H1 (cell line): ENCODE measurements around the gene FAM76A. TPM values are rescaled to one million over a fixed set of nuclear protein-coding genes. Genes with fewer than 3 reads are reported as not detected.

Experiments used
- CTCF ChIA-PET: fragments of 300-600 bp; sonication (Branson Sonifier 250); formaldehyde crosslinking; loops from one replicate; lab custom pipeline; 2021; ENCODE audit not compliant: partially characterized antibody; lab: Charles Lee
- POLR2A ChIA-PET: fragments of 300-600 bp; sonication (Branson Sonifier 250); formaldehyde crosslinking; loops from one replicate; lab custom pipeline; 2021; ENCODE audit warnings: inconsistent platforms; ENCODE audit not compliant: partially characterized antibody; lab: Charles Lee
- DNase-seq, 2 experiments: peaks; one replicate each; pipeline versions ENCODE4 v3.0.0 to v3.0.0-alpha.2; 2010 to 2022; ENCODE audit warnings: low spot score in 2 of 2, low read depth in 1 of 2, mixed read lengths in 1 of 2
- FAIRE-seq: peaks from 2 replicates; lab custom pipeline; 2011; peaks lifted over from hg19 to GRCh38; lab: Jason Lieb, UNC
- H2AFZ ChIP-seq: 2 replicates; pipeline ENCODE4 v1.8.1; 2012; ENCODE audit warnings: low read length, inconsistent platforms
- H2AK5ac ChIP-seq: 2 replicates; pipeline ENCODE4 v1.6.1; 2013; ENCODE audit warnings: low read depth, low read length
- H2BK120ac ChIP-seq: replicated peaks from 2 replicates; pipeline ENCODE3; 2013; ENCODE audit warnings: low read depth, low read length, inconsistent platforms
- H2BK12ac ChIP-seq: 2 replicates; pipeline ENCODE4 v1.6.1; 2013; ENCODE audit warnings: low read depth, low read length
- H2BK15ac ChIP-seq: 2 replicates; pipeline ENCODE4 v1.6.1; 2013; ENCODE audit warnings: low read length
- H2BK20ac ChIP-seq: 2 replicates; pipeline ENCODE4 v1.6.1; 2013; ENCODE audit warnings: low read length
- H2BK5ac ChIP-seq: 2 replicates; pipeline ENCODE4 v1.6.1; 2013; ENCODE audit warnings: low read depth, low read length
- H3K14ac ChIP-seq: 2 replicates; pipeline ENCODE4 v1.6.1; 2013; ENCODE audit warnings: inconsistent platforms; ENCODE audit not compliant: insufficient read length
- H3K18ac ChIP-seq: 2 replicates; pipeline ENCODE4 v1.6.1; 2013; ENCODE audit warnings: low read length; ENCODE audit errors: extremely low read depth
- H3K23ac ChIP-seq: 2 replicates; pipeline ENCODE4 v1.6.1; 2013; ENCODE audit warnings: inconsistent platforms; ENCODE audit not compliant: insufficient read length
- H3K23me2 ChIP-seq: 2 replicates; pipeline ENCODE4 v1.6.1; 2013; ENCODE audit warnings: low read depth, low read length
- H3K27ac ChIP-seq: 2 replicates; pipeline ENCODE4 v1.6.1; 2011; ENCODE audit warnings: low read depth, low read length, inconsistent platforms
- H3K27me3 ChIP-seq, 4 experiments: replicated peaks in 1 of 4; 1 replicate in 1 of 4; 2 replicates in 3 of 4; pipeline versions ENCODE4 v1.6.1 to v1.8.1; 2011 to 2013; ENCODE audit warnings: low read length in 3 of 4, mild to moderate bottlenecking in 3 of 4, inconsistent platforms in 2 of 4, mixed read lengths in 2 of 4, moderate library complexity in 1 of 4; ENCODE audit not compliant: control insufficient read depth in 3 of 4, insufficient read depth in 3 of 4; ENCODE audit errors: extremely low read depth in 1 of 4
- H3K36me3 ChIP-seq, 4 experiments: 2 replicates each; pipeline versions ENCODE4 v1.6.1 to v1.8.1; 2011 to 2013; ENCODE audit warnings: mild to moderate bottlenecking in 4 of 4, low read length in 3 of 4, moderate library complexity in 2 of 4, control low read depth in 1 of 4, inconsistent platforms in 1 of 4; ENCODE audit not compliant: insufficient read depth in 4 of 4, control insufficient read depth in 2 of 4
- H3K4ac ChIP-seq: replicated peaks from 2 replicates; pipeline ENCODE3; 2013; ENCODE audit warnings: low read length, low read depth, mixed read lengths, inconsistent platforms; ENCODE audit not compliant: insufficient read length
- H3K4me1 ChIP-seq, 4 experiments: replicated peaks in 1 of 4; 1 replicate in 1 of 4; 2 replicates in 3 of 4; pipeline versions ENCODE4 v1.6.1 to v1.8.1; 2011 to 2013; ENCODE audit warnings: low read length in 3 of 4, inconsistent platforms in 2 of 4, mixed read lengths in 1 of 4; ENCODE audit not compliant: insufficient read depth in 4 of 4, control insufficient read depth in 3 of 4
- H3K4me2 ChIP-seq, 2 experiments: 2 replicates each; pipeline versions ENCODE4 v1.6.1 to v1.8.1; 2011 to 2013; ENCODE audit warnings: low read depth in 2 of 2, low read length in 2 of 2, control low read depth in 1 of 2, inconsistent platforms in 1 of 2, mild to moderate bottlenecking in 1 of 2; ENCODE audit not compliant: insufficient read depth in 1 of 2
- H3K4me3 ChIP-seq, 4 experiments: fragments of 200-600, 300-600 bp in 1 of 4; sonication (generic), shearing (Covaris generic), sonication (Bioruptor Twin) in 1 of 4; 2 replicates each; pipeline versions ENCODE4 v1.5.1 to v1.8.1; 2011 to 2016; ENCODE audit warnings: low read length in 4 of 4, low read depth in 3 of 4, control low read depth in 2 of 4, inconsistent platforms in 2 of 4, mild to moderate bottlenecking in 2 of 4, mixed read lengths in 1 of 4, moderate library complexity in 1 of 4; ENCODE audit not compliant: insufficient read depth in 2 of 4; ENCODE audit errors: extremely low read depth in 1 of 4
- H3K56ac ChIP-seq: replicated peaks from 2 replicates; pipeline ENCODE3; 2013; ENCODE audit warnings: low read depth, mild to moderate bottlenecking, mixed read lengths, low read length, inconsistent platforms; ENCODE audit not compliant: insufficient read length
- H3K79me1 ChIP-seq: 2 replicates; pipeline ENCODE4 v1.6.1; 2013; ENCODE audit warnings: low read depth, low read length, control low read depth
- H3K79me2 ChIP-seq, 2 experiments: 2 replicates each; pipeline versions ENCODE4 v1.6.1 to v1.8.1; 2012 to 2013; ENCODE audit warnings: low read length in 2 of 2, mild to moderate bottlenecking in 2 of 2, inconsistent platforms in 1 of 2; ENCODE audit not compliant: insufficient read depth in 2 of 2, control insufficient read depth in 1 of 2
- H3K9ac ChIP-seq, 4 experiments: replicated peaks in 1 of 4; 1 replicate in 1 of 4; 2 replicates in 3 of 4; pipeline versions ENCODE4 v1.6.1 to v1.8.1; 2011 to 2013; ENCODE audit warnings: low read depth in 3 of 4, low read length in 3 of 4, control low read depth in 2 of 4, mild to moderate bottlenecking in 2 of 4, moderate library complexity in 2 of 4, inconsistent platforms in 1 of 4; ENCODE audit errors: extremely low read depth in 1 of 4
- H3K9me3 ChIP-seq, 2 experiments: 2 replicates each; pipeline versions ENCODE4 v1.6.1 to v1.8.1; 2012 to 2013; ENCODE audit warnings: mild to moderate bottlenecking in 2 of 2, moderate library complexity in 2 of 2, control low read depth in 1 of 2, inconsistent platforms in 1 of 2, low read depth in 1 of 2, low read length in 1 of 2, mixed read lengths in 1 of 2; ENCODE audit not compliant: insufficient read depth in 2 of 2
- H4K20me1 ChIP-seq, 2 experiments: replicated peaks in 1 of 2; 2 replicates each; pipeline versions ENCODE3 to v1.8.1; 2011 to 2013; ENCODE audit warnings: inconsistent platforms in 2 of 2, low read length in 2 of 2, mild to moderate bottlenecking in 1 of 2; ENCODE audit not compliant: insufficient read depth in 2 of 2, control insufficient read depth in 1 of 2
- H4K5ac ChIP-seq: 2 replicates; pipeline ENCODE4 v1.6.1; 2013; ENCODE audit warnings: low read length, low read depth, mixed read lengths, inconsistent platforms; ENCODE audit not compliant: insufficient read length
- H4K8ac ChIP-seq: 2 replicates; pipeline ENCODE4 v1.8.0; 2013; ENCODE audit warnings: mild to moderate bottlenecking, moderate library complexity, low read length, inconsistent platforms; ENCODE audit not compliant: insufficient read depth; ENCODE audit errors: extremely low read depth
- H4K91ac ChIP-seq: replicated peaks from 2 replicates; pipeline ENCODE3; 2013; ENCODE audit warnings: low read length, mixed read lengths, inconsistent platforms; ENCODE audit not compliant: insufficient read length
- ASH2L ChIP-seq: fragments of 200-600, 300-600 bp; sonication (generic); IDR thresholded peaks from one replicate; pipeline ENCODE4 v1.7.1; 2017; ENCODE audit warnings: low read length
- BCL11A ChIP-seq, 2 experiments: IDR thresholded peaks; one replicate each; pipeline ENCODE4 v1.6.1; 2011; ENCODE audit warnings: low read depth in 2 of 2, low read length in 2 of 2, mild to moderate bottlenecking in 2 of 2
- HDAC6 ChIP-seq: IDR thresholded peaks from one replicate; pipeline ENCODE4 v1.7.1; 2012; ENCODE audit warnings: low read depth, mild to moderate bottlenecking, inconsistent platforms, low read length, moderate library complexity
- MAFK ChIP-seq: IDR thresholded peaks from 2 replicates; pipeline ENCODE4 v1.6.1; 2012; ENCODE audit warnings: low read depth, mild to moderate bottlenecking, improper control_type of control experiment, low read length
- SIRT6 ChIP-seq: IDR thresholded peaks from one replicate; pipeline ENCODE4 v1.7.1; 2012; ENCODE audit warnings: low read length, inconsistent platforms
- TAF7 ChIP-seq: optimal IDR thresholded peaks from 2 replicates; pipeline ENCODE3; 2011; ENCODE audit warnings: low read depth, mild to moderate bottlenecking, inconsistent platforms, low read length, moderate library complexity, borderline replicate concordance
- WGBS, 2 experiments: shearing (Covaris generic) in 1 of 2; methylation state at CpG; one replicate each; pipeline versions ENCODE4 v1.1.6 to v1.1.7; 2013 to 2015; ENCODE audit warnings: low lambda C conversion rate in 2 of 2, mixed read lengths in 2 of 2, inconsistent platforms in 1 of 2, low coverage in 1 of 2, missing lambda C conversion rate in 1 of 2; ENCODE audit not compliant: insufficient replicate concordance in 2 of 2, insufficient coverage in 1 of 2, insufficient read length in 1 of 2; ENCODE audit errors: extremely low coverage in 1 of 2, missing lambda C conversion rate in 1 of 2; 5-methylcytosine and 5-hydroxymethylcytosine counted together
- polyA plus RNA-seq, 7 experiments: library from polyadenylated mRNA; depleted of rRNA in 3 of 7; stranded (reverse) in 5 of 7; unstranded in 2 of 7; fragments of >200 nt in 5 of 7; fragments of 200-250 nt in 2 of 7; gene quantifications; 1 replicate in 5 of 7; 2 replicates in 1 of 7; 4 replicates in 1 of 7; pipeline versions ENCODE4 v1.2.1 to v1.2.3, GENCODE V29; 2011 to 2013; ENCODE audit warnings: missing spikeins in 2 of 7, mixed read lengths in 2 of 7
- total RNA-seq: library from RNA; stranded (reverse); fragmentation: NEBNext Ultra II Directional; extraction: Animal tissue kit (Norgen Biotek cat#: 25700); gene quantifications from 2 replicates; pipeline ENCODE4 v1.2.1, GENCODE V29; 2021
- TF ChIP-seq, protein P1 (sequence below), 3 experiments: IDR thresholded peaks; 1 replicate in 2 of 3; 2 replicates in 1 of 3; pipeline versions ENCODE4 v1.5.1 to v1.6.1; 2011; ENCODE audit warnings: low read length in 3 of 3, mild to moderate bottlenecking in 3 of 3, inconsistent platforms in 2 of 3, low read depth in 1 of 3, moderate library complexity in 1 of 3; ENCODE audit not compliant: insufficient read depth in 1 of 3; ENCODE audit errors: control extremely low read depth in 1 of 3

FAM76A gene
- total and polyA plus RNA-seq, 2 of the 8 experiments (the other 6 are each of a cell fraction or from before 2014, with no cell fraction given), result 3.4 to 16.2 TPM

GRCh38 chr1:27759236-27759635, 33.5 kb downstream of the FAM76A start:
- Histone ChIP-seq H2BK120ac (no peak overlapping the region), H3K4me2 (no peak overlapping the region), H3K9me3 (no peaks in the 10 kb centered on the region), H4K5ac (no peak overlapping the region), H2BK5ac (no peak overlapping the region), H2BK15ac (no peak overlapping the region), H4K8ac (no peak overlapping the region), H2BK12ac (no peak overlapping the region), H3K27ac (no peak overlapping the region), H3K23me2 (no peaks in the 10 kb centered on the region), H3K79me1 (no peaks in the 10 kb centered on the region), H3K27me3 (no peaks in the 10 kb centered on the region), H3K9ac (no peak overlapping the region), H3K4ac (no peak overlapping the region), H3K4me1 (no peaks in the 10 kb centered on the region), H2BK20ac (no peak overlapping the region), H3K14ac (no peak overlapping the region), H3K4me3 (no peak overlapping the region), H4K20me1 (peaks cover 0 to 2% of the 10 kb centered on the region in 2 experiments), H3K79me2 (no peaks in the 10 kb centered on the region), H2AFZ (no peak overlapping the region), H3K56ac (no peak overlapping the region), H3K23ac (no peak overlapping the region), H3K36me3 (peaks cover 0 to 16% (median 5%) of the 10 kb centered on the region in 4 experiments; a peak in 5 of 8 replicates), H3K18ac (no peak overlapping the region), H2AK5ac (no peak overlapping the region), H4K91ac (no peak overlapping the region)
- FAIRE-seq (no peak), DNase-seq (no peak)
- ChIA-PET POLR2A (no interaction called here), CTCF (interaction anchor here (0.6 to 1.3 kb wide), 2 partner anchors 11 to 463 kb away, joined by 4 to 6 read pairs; no protein-coding TSS in a partner anchor)
- WGBS, 2 experiments, result 90% methylated on average over 2 of the region's 2 CpGs; no CpG with 5 or more reads in 1 of the 2 experiments
- no peak for TF ChIP-seq ASH2L
- no peak for TF ChIP-seq MAFK
- no peak for TF ChIP-seq TAF7
- TF ChIP-seq, protein P1, sequence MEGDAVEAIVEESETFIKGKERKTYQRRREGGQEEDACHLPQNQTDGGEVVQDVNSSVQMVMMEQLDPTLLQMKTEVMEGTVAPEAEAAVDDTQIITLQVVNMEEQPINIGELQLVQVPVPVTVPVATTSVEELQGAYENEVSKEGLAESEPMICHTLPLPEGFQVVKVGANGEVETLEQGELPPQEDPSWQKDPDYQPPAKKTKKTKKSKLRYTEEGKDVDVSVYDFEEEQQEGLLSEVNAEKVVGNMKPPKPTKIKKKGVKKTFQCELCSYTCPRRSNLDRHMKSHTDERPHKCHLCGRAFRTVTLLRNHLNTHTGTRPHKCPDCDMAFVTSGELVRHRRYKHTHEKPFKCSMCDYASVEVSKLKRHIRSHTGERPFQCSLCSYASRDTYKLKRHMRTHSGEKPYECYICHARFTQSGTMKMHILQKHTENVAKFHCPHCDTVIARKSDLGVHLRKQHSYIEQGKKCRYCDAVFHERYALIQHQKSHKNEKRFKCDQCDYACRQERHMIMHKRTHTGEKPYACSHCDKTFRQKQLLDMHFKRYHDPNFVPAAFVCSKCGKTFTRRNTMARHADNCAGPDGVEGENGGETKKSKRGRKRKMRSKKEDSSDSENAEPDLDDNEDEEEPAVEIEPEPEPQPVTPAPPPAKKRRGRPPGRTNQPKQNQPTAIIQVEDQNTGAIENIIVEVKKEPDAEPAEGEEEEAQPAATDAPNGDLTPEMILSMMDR (IDR thresholded peaks at IDR 0.05; ENCODE audit: control extremely low read depth in 1 of 3, insufficient read depth in 1 of 3, low read depth in 1 of 3, low read length in 3 of 3), result no peak
- TF ChIP-seq BCL11A (IDR thresholded peaks at IDR 0.05; ENCODE audit: low read depth in 2 of 2, low read length in 2 of 2), result no peak
- TF ChIP-seq HDAC6, result no peak
- no peak for TF ChIP-seq SIRT6
